ENCODE results near the gene PODXL2. TPM values are rescaled to one million over a fixed set of nuclear protein-coding genes. Genes with fewer than 3 reads are reported as not detected.
A peak's percentile ranks its signal among the peaks of the same experiment; 100 is the strongest.
"Not testable (repeated sequence)": the region's sequence is repeated elsewhere in the genome, so short reads cannot be mapped to it uniquely, and the experiment has no call there.

PODXL2 gene
- total RNA-seq, 1 donor from 2014 or later, result 2.7 TPM

DNA sequence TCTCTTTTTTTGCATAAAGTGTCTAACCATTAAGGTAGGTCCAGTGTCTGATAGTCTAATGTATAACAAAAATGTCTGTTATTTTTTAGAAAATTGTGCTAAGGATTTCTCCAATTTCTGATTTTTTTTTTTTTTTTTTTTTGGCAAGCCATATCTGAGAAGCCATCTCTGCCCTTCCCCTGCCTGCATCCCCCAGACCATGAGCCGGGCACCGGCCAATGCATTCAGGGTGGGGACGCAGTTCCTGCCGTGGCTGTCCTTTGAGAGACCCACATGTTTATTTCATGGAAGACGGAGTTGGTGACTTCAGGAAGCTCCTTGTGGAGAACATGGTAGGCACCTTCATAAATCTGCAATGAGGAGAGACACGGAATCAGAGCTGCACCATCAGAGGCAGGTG lies 63.0 kb downstream of the PODXL2 start:
- no peak for ATAC-seq

DNA sequence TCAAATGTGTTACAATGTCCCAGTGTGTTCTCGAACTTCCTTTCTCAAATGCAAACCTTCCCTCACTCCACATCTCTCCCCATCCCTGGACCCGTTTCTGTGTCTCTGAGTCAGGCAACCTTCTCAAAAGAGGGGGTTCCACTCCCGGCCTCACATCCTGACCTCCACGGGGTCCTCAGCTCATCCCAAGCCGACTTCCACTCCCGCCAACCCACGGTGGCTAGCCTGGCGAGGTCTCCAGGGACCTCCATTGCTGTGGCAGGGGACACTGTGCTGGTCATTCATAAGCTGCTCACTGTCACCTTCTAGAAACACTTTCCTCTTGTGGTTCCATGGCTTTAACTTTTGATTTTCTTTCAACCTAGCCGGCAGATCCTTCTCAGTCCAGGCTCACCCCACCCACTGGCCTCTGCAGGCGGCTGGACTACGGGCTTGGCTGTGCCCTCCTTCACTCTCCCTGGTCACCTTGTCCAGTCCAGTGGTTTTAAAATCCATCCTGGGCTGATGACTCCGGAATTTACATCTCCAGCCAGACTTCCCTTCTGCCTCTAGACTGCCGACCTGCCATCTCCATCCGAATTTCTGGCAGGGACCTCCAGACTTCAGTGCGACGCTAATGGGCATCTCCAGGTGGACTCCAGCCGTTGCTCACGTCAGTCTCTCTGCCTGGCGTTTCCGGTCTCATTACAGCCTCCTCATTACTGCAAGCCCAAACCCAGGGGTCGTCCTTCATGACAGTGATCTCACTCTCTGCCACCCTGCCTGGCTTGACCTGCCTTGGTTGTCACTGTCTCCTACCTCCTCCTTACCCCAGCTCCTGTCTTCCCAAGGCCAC lies 63.7 kb downstream of the PODXL2 start:
- no peak for ATAC-seq

DNA sequence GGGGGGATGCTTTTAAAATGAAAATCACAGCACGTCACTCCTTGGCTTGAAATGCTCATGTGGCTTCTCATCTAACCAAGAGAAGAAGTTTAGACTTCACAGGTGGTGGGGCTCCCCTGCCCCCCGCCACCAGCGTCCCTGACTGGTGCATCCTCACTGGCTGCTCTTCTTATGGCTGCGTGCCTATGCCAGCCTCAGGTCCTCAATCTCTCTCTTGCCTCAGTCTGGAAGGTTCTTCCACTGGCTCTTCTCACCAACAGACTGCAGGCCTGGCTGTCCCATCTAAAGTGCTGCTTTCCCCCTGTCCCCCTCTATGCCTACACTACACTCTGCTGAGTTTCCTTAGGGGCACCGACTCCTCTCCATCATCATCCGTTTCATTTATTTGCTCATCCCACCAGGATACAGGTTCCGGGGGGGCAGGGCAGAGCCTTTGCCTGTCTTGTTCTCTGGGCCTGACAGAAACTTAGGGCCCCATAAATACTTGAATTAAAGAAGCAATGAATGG lies 64.4 kb downstream of the PODXL2 start:
- ATAC-seq, result no peak

DNA sequence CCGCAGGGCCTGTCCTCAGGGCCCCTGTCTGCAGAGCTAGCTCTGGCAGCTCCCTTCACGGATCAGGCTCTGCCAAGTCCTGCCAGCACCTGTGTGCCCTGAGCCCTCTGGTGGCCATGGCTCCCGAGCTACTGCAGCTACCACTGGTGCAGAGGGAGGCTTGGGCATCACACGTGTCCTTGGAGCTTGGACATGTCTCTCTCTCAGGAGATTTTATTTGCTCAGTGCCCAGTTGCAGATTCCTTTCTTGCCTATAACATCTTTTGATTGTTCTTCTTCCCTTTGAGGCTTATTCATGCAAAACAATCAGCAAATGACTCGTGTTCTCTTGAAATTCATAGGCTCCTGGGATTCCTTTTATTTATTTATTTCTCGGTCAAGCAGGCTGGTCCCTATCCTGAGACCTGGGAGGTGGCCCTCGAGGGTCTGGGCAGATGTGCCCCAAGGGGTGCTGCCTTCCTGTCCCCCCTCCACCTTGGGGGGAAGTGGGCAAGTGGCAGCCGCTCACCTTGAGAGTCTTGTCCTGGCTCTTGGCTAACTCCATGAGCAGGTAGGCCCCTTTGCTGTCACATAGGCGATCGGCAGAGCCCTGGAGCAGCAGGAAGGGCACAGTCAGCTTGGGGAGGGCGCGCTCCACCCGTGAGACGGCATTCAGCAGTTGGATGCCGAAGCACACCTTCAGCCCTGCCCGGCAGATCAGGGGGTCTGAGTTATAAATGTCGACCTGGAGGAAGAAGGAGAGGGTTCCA lies 65.7 kb downstream of the PODXL2 start:
- ATAC-seq, result peak; percentile 33

DNA sequence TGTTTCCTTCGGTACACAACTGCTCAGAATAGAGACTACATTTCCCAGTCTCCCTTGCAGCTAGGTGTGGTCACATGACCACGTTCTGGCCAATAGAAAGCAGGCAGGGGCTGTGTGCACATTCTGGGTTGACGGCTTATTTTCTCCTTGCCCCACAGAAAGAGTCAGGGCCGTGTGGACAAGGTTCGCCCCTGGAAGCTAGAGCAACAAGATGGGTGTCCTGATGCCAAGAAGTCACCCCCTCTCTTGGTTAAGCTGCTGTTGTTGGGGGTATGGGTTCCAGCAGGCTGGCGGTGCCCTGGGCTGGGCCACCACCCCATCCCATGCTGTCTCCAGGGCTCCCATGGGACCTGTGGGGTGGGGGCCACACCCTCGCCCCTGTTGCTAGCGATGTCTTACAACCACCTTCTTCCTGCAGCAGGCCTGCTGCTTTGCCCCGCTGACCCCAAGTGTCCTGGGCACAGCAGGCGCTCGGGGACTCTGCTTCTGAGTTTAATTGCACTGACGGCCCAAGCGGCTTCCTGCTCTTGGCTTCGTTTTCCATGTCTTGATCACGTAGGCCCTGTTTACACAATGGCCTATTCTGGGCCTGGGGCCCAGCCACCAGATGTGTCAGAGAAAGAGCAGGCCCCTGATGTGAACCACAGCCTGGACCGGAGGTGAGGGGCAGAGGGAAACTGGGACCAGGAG lies 68.7 kb downstream of the PODXL2 start:
- peak; percentile 54 for ATAC-seq

DNA sequence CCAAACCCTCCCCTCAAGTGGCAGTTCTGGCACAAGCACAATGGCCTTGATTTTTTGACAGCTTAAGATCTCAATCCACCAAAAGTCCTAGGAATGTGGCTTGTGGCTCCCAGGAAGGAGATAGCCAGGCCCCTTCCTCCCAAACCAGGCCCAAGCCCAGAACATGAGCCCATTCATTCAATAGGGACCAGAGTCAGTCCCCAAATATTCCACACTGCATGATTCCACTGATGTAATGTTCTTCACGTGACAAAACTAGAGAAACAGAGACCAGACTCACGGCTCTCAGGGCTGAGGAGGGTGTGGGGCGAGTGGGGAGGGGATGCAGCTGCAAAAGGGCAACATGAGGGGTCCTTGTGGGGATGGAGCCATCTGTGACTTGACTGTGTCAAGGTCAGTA lies 69.3 kb downstream of the PODXL2 start:
- ATAC-seq, result no peak

DNA sequence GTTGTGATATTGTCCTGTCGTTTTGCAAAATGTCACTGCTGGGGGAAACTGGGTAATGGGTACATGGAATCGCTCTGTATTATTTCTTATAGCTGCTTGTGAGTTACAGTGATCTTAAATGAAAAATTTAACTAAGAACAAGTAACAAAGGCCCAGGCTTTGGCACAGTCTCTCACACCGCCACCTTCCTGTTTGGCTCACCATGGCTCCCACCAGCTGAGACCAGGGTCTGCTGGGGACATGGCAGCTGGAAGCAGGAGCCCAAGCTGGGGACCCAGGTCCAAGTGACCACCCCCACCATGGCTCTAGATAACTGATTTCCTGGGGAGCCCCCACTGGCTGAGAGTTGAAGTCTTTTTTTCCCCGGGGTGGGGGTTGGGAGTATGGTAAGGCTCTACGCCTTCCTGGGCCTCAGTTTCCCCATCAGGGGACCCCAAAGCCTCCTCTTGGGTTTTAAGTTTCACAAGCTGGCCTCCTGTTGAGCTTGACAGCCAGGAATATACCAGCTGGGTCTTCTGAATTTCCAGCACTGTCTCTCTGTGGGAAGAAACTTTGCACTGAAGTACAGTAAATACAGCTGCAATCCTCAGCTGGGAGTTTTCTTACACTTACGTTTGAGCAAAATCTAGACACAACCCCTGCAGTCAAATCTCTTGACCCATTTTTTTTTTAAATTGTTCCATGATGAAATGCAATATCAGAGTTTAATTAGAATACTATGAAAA lies 69.9 kb downstream of the PODXL2 start:
- ATAC-seq, result no peak

DNA sequence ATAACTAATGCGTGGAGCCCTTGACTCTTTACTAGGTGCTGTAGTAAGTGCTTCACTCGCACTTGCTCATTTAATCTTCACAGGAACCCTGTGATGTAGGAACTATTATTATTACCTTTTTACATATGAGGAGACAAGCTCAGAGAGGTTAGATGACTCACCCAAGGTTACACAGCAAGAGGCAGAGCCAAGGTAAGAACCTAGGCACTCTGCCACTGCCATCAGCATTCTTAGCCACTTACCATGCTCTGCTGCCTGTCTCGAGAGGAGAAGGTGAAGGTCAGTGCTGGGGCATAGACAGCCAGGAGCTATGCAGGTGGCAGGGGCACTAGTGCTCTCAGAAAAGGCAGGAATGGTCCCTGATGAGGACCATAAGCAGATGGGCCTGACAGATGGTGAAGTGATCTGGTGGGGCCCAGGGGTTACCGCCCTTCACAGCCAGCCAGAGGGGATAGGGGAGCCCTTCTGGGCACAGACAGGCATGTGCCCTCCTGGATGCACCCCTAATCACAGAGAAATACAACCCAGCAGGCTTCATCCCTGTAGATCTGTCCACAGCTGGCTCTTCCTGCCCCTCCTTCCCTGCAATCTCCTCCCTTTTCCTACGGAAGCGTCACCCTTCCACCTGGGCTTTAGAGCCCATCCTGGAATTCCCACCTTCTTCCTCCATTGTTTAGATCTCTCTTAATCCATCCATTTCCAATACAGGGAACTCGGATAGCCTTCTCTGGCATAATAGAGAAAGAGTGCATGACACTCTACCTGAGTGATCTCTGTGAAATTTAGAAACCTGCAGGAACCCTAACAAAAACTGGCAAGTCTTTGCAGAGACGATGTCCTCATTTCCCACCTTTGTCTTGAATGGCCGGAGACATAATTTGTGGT lies 70.7 kb downstream of the PODXL2 start:
- peak; percentile 34 for ATAC-seq

DNA sequence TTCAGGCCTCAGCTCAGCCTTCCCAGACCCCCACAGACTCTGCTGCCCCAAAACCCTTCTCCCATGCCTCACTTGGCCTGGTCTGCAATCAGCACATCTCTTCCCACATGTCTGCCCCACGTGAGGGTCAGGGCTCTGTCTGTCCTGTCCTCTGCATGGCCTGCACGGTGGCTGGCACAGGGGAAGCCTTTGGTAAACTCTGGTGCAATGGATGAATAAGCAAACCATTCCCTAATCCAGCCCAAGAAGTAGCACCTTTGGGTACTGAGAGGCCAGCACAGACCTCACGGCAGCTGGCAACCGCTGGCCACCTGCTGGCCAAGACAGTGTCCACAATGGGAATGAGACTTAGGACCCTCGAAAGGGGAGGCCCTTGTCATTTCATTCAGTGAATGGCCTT lies 71.4 kb downstream of the PODXL2 start:
- ATAC-seq, result no peak

DNA sequence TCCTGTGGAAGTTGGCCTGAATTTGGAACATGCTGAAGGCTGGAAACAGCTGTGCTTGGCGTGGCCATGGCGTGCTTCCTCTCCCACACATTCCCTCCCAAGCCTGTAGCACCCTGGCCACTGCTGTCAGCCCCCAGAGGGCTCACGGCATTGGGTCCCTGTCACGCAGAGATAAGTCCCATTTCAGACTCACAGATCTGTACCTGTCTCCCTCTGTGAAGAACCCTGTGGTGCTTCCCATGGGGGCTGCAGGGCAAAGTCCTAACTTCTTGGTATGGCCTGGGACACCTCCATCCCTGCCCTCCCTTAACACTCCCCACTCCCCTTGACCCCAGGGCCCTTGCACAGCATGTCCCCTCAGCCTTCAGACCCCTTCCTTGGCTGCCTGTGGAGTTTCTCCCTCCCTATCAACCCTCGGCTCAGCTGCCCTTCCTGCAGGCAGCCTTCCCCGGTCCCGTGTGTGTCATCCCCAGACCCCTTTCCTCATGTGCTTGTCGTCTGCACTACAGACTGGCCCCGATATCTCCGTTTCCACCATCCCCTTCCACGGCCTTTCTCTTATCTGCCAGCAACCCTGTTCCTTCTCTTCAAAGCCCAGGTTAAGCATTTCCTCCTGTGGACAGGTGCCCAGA lies 72.4 kb downstream of the PODXL2 start:
- ATAC-seq, result no peak

DNA sequence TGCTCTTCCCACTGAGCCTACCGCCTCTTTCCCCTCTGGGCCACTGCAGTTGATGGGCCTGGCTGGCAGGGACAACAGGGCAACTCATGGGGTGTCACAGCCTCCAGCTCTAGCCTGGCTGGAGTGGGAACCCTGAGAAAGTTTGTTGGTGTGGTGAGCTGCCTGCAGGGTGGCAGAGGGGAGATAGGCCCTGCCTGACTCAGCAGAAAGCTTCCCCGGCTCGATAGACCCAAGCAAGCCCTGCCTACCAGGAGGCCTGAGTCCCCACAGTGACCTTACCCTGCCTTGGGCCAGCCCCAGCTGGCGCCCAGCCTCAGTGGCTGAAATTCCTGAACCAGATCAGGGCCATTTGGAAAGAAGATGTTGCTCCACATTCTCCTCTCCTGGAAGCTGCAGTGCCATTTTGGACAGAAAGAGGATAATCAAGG lies 73.2 kb downstream of the PODXL2 start:
- no peak for ATAC-seq

DNA sequence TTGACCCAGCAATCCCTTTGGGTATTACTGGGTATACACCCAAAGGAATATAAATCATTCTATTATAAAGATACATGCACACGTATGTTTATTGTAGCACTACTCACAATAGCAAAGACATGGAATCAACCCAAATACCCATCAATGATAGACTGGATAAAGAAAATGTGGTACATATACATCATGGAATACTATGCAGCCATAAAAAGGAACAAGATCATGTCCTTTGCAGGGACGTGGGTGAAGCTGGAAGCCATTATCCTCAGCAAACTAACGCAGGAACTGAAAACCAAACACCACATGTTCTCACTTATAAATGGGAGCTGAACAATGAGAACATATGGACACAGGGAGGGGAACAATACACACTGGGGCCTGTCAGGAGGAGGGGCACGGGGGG lies 75.9 kb downstream of the PODXL2 start:
- not testable (repeated sequence) for ATAC-seq

DNA sequence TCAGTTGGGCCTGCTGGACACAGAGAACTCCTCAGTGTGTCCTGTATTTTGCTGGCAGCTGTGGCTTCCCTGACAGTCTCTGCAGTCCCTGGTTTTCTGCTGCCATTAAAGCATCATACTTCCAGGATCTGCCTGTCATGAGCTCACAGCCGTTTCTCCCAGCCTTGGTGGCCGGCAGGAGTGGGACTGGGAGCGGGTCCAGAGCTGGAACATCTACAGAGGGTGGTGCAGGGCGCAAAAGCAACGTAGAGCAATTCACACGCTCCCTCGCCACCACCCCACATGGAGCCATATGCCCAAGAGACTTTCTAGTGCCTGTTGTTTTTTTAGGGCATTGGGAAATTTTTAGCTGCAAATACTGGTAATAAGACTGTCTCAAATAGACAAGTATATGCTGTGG lies 77.3 kb downstream of the PODXL2 start:
- no peak for ATAC-seq

DNA sequence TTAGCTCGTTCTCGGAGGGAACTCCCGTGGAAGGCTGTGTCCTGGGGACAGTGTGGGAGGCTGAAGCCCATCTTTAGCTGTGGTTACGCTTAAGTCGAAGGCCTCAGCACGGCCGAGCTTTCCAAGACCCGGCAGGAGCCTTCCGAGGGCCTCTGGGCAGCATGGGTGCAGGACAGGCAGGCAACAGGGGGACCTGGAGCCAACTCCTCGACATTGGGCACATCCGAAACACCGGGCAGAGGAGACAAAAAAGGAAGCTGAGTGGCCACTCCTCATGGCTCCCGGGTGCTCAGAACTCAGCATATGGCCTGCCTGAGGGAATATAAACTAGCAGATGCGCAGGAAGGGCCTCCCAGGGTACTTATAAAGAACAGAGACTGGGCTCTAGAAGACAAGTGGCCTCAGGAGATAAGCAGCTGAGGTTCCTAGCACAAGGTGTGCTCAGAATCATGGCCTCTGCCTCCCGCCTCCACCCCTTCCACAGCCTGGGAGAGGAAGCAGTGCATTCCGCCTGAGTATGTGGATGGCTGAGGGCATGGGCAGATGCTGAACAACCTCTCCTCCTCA lies 77.9 kb downstream of the PODXL2 start:
- no peak for ATAC-seq

DNA sequence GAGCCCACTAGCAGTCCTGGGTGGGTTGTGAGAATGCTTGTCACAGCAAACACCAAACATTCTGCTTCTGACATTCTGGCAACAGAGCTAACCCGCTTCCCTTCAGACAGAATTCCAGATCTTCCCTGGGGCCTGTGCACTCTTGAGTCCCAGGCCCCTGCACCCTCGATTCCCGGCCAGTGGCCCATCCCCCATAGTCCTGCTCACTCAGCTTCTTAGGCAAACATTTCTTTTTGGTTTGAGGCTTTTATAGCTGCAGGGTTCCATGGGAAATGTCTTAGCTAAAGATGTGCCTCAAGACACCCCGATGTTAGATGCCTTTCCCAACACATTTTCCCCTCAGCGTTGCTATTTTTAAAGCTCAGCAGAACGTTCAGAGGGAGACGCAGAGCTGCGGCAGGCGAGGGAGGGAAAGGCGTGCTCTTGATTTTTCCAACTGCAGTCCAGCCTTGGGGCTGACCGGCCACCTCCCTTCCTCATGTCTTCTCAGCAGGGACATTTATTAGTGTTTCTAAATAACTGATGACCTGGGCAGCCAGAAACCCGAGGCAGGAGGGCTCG lies 78.9 kb downstream of the PODXL2 start:
- no peak for ATAC-seq

DNA sequence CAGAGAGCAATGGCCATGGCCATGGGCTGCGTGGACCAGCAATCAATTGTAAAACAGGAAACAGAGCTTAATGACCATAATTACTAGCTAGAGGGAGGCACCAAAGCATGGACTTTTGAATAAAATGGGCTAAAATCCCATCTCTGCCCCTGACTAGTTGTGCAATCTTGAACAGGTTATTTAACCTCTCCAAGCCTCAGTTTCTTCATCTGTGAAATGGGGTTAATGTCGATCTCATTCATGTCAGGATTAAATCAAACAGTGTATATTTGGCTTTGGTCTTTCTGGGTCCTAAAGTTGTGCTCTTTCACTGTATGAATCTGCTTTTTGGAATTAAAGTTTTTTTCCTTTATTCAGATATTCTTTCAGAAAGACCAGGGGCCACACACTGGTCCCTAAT lies 79.9 kb downstream of the PODXL2 start:
- no peak for ATAC-seq

DNA sequence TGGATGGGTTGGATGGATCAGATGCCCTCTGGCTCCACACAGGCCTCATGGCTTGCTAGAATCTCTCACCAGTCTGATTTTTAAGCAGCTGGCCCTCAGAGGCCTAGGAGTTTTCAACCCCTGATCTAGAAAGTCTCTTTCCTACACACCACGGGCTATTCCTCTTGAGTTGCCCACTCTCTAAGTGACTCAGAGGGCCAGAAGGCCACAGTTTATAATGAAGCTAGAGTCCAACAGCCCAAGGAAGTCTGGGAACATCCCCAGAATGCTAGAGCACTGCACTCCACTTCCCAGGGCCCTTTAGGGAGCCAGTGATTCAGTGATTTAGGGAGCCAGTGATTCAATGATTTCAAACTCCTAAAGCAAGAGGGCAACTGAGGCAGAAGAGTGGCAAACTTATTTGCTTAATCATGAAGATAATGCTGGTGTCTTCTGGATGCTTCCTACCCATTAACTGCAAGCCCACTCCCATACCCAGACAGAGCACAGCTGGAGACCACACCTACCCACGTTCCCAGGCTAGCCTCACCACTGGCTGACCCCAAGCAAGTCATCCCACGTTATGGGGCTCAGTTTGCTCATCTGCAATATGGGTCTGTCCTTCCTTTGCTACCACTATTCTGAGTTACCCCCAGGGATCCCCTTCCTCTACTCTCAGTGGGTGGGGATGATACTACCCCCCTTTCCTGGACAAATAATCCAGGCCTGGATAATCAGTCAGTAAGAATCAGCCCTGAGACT lies 80.5 kb downstream of the PODXL2 start:
- ATAC-seq, result no peak

DNA sequence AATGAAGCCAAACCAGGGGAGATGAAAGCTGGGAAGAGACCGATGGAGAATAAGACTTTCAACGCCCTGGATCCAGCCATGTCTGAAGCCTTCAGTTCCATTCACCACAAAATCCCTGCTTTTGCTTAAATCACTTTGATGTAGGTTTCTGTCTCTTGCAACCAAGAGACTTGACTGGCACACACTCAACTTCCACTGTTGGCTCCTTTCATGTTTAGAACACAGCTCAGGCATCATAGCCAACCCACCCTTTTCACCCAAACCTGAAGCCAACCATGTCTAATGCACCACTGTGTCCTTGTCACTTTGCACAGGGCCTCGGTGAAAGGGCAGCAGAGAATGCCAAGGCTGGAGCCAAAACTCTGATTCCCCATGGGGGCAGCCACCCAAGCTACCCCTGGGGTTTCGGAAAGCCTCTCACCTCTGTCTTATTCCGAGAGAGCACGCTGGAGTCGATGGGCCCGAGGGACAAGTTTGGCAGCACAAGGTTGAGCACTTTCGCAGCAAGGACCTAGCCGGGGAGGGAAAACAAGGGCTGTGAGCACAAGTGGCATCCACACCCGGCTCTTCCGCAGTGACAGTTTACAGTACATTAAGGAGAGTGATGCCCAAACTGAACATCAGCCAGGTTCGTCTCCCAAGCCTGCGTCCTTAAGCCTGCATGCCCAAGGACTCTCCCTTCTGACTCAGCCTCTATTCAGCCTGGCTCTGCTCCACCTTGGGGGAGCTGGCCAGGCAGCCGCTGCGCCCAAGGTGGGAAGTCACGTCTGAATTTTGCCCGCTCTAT lies 81.4 kb downstream of the PODXL2 start:
- peak; percentile 73 for ATAC-seq

All from esophagus mucosa (tissue), 1 donor.